WI38 (cell line): ENCODE measurements around the gene CAPZB.

Source experiments
- H3K4me3 ChIP-seq: 2 replicates; pipeline ENCODE4 v1.5.1; 2011; ENCODE audit warnings: low read depth, mild to moderate bottlenecking, control low read depth, low read length
- CTCF ChIP-seq: IDR thresholded peaks from 2 replicates; pipeline ENCODE4 v1.5.1; 2012; ENCODE audit warnings: low read depth, mild to moderate bottlenecking, control low read depth, low read length

CAPZB gene

GRCh38 chr1:19484338-19484797, 971 bp downstream of the CAPZB start:
- no peak for TF ChIP-seq CTCF
- H3K4me3 ChIP-seq, result peak overlapping the region; percentile 92

GRCh38 chr1:19483691-19484090, 1.6 kb downstream of the CAPZB start:
- H3K4me3 ChIP-seq, result peak overlapping the region; percentile 92
- no peak for TF ChIP-seq CTCF

GRCh38 chr1:19483261-19483660, 2.1 kb downstream of the CAPZB start:
- H3K4me3 ChIP-seq, result peak overlapping the region; percentile 92
- no peak for TF ChIP-seq CTCF

GRCh38 chr1:19481826-19482398, 3.4 kb downstream of the CAPZB start:
- TF ChIP-seq CTCF, result no peak
- H3K4me3 ChIP-seq, result no peak overlapping the region

GRCh38 chr1:19480282-19480681, 5.1 kb downstream of the CAPZB start:
- TF ChIP-seq CTCF, result no peak
- no peak overlapping the region for H3K4me3 ChIP-seq

GRCh38 chr1:19479351-19480120, 5.8 kb downstream of the CAPZB start:
- no peak overlapping the region for H3K4me3 ChIP-seq
- no peak for TF ChIP-seq CTCF

GRCh38 chr1:19478322-19478721, 7.0 kb downstream of the CAPZB start:
- TF ChIP-seq CTCF, result no peak
- H3K4me3 ChIP-seq, result no peak overlapping the region
